Uterus (tissue), 2 donors: ENCODE measurements around the gene ETV3L.

Experiments used
- POLR2A ChIP-seq, 2 donors: fragments of 450-650 bp; IDR thresholded peaks; one replicate each; pipeline ENCODE4 v1.6.1; 2016; ENCODE audit warnings: antibody characterized with exemption in 2 of 2, mild to moderate bottlenecking in 1 of 2, moderate library complexity in 1 of 2
- TF ChIP-seq, protein P1 (sequence below), 4 experiments: fragments of 200-600 bp in 2 of 4; fragments of 450-650 bp in 2 of 4; sonication (generic) in 2 of 4; IDR thresholded peaks; one replicate each; pipeline ENCODE4 v1.5.1; 2016 to 2019; ENCODE audit warnings: antibody characterized with exemption in 4 of 4, mild to moderate bottlenecking in 2 of 4, moderate library complexity in 1 of 4

DNA sequence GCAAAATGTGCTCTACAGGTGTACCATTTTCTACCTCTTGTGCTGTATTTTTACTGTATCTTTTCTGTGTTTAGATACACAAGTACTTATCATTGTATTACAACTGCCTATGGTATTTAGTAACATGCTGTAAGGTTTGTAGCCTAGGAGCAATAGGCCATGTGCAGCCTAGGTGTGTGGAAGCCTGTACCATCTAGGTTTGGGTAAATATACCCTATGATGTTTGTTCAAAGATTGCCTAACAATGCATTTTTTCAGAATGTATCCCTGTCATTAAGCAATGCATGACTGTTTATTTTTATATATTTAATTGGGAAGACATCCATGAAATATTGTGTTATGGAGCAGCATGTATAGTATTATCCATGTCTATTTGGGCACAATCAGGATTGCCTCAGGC is 11.0 kb downstream of the ETV3L start:
- TF ChIP-seq, protein P1, sequence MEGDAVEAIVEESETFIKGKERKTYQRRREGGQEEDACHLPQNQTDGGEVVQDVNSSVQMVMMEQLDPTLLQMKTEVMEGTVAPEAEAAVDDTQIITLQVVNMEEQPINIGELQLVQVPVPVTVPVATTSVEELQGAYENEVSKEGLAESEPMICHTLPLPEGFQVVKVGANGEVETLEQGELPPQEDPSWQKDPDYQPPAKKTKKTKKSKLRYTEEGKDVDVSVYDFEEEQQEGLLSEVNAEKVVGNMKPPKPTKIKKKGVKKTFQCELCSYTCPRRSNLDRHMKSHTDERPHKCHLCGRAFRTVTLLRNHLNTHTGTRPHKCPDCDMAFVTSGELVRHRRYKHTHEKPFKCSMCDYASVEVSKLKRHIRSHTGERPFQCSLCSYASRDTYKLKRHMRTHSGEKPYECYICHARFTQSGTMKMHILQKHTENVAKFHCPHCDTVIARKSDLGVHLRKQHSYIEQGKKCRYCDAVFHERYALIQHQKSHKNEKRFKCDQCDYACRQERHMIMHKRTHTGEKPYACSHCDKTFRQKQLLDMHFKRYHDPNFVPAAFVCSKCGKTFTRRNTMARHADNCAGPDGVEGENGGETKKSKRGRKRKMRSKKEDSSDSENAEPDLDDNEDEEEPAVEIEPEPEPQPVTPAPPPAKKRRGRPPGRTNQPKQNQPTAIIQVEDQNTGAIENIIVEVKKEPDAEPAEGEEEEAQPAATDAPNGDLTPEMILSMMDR (IDR thresholded peaks at IDR 0.05), result no peak
- TF ChIP-seq POLR2A (IDR thresholded peaks at IDR 0.05), result no peak
